ENCODE results near the gene RAB31.

GRCh38 chr18:9709304-9709877 is 1.3 kb downstream of the RAB31 start:
- TF ChIP-seq GATA2 (IDR thresholded peaks at IDR 0.05; ENCODE audit: low read depth, low read length) (no peak), GATA3 (IDR thresholded peaks at IDR 0.05; ENCODE audit: low read depth, low read length) (no peak)
